Measurements from ENCODE around the gene CYGB.
"Not testable (repeated sequence)": the region's sequence is repeated elsewhere in the genome, so short reads cannot be mapped to it uniquely, and the experiment has no call there.

The CYGB gene

GRCh38 chr17:76523084-76524037 lies 14.1 kb downstream of the CYGB start:
- peak; percentile 75 for DNase-seq (ENCODE audit: low spot score)

- DNase-seq (ENCODE audit: low spot score) = not testable (repeated sequence)
Observed at GRCh38 chr17:76521683-76522082, 15.8 kb downstream of the CYGB start.

GRCh38 chr17:76521262-76521661 lies 16.2 kb downstream of the CYGB start:
- DNase-seq (ENCODE audit: low spot score) = no peak

GRCh38 chr17:76519048-76519966 lies 18.2 kb downstream of the CYGB start:
- DNase-seq (ENCODE audit: low spot score) = no peak

GRCh38 chr17:76517638-76518038 lies 19.9 kb downstream of the CYGB start:
- no peak for DNase-seq (ENCODE audit: low spot score)

GRCh38 chr17:76515274-76515949 lies 22.1 kb downstream of the CYGB start:
- no peak for DNase-seq (ENCODE audit: low spot score)

- not testable (repeated sequence) for DNase-seq (ENCODE audit: low spot score)
Observed at GRCh38 chr17:76514355-76514754, 23.2 kb downstream of the CYGB start.

GRCh38 chr17:76513306-76513692 lies 24.2 kb downstream of the CYGB start:
- DNase-seq (ENCODE audit: low spot score) = no peak

- no peak for DNase-seq (ENCODE audit: low spot score)
Observed at GRCh38 chr17:76512366-76513305, 24.9 kb downstream of the CYGB start.

GRCh38 chr17:76511668-76512365 lies 25.7 kb downstream of the CYGB start:
- DNase-seq (ENCODE audit: low spot score) = no peak

GRCh38 chr17:76510831-76511244 lies 26.7 kb downstream of the CYGB start:
- no peak for DNase-seq (ENCODE audit: low spot score)

GRCh38 chr17:76508472-76509063 lies 28.9 kb downstream of the CYGB start:
- DNase-seq (ENCODE audit: low spot score) = not testable (repeated sequence)

GRCh38 chr17:76506408-76507345 lies 30.8 kb downstream of the CYGB start:
- peak; percentile 85 for DNase-seq (ENCODE audit: low spot score)

- DNase-seq (ENCODE audit: low spot score) = no peak
Observed at GRCh38 chr17:76504117-76504516, 33.4 kb downstream of the CYGB start.

GRCh38 chr17:76502341-76503211 lies 34.9 kb downstream of the CYGB start:
- DNase-seq (ENCODE audit: low spot score) = no peak

- DNase-seq (ENCODE audit: low spot score) = no peak
Observed at GRCh38 chr17:76501827-76502307, 35.6 kb downstream of the CYGB start.

- peak; percentile 91 for DNase-seq (ENCODE audit: low spot score)
Observed at GRCh38 chr17:76501018-76501826, 36.3 kb downstream of the CYGB start, which contains the start of gene RHBDF2. Gene RHBDF2 (minus strand): TSS chr17:76501423. CDS start chr17:76481524, 19,899 bp downstream.

Measured in hematopoietic multipotent progenitor cell treated with erythropoietin and hydrocortisone succinate and interleukin-3 and kit ligand, for 17 days (in vitro differentiated cells).